Astrocyte (in vitro differentiated cells and primary cell): ENCODE data around the gene MUC13. TPM values are rescaled to one million over a fixed set of nuclear protein-coding genes. Genes with fewer than 3 reads are reported as not detected.

Experiments used
- DNase-seq: peaks from one replicate; pipeline ENCODE4 v3.0.0-alpha.2; 2010; ENCODE audit warnings: low read depth
- FAIRE-seq: peaks from 2 replicates; lab custom pipeline; 2011; peaks lifted over from hg19 to GRCh38; lab: Jason Lieb, UNC
- H2AFZ ChIP-seq: 2 replicates; pipeline ENCODE4 v1.6.0; 2012; ENCODE audit warnings: low read depth, low read length, inconsistent platforms
- H3K27ac ChIP-seq: 2 replicates; pipeline ENCODE4 v1.5.1; 2011; ENCODE audit warnings: low read depth, low read length, inconsistent platforms
- H3K27me3 ChIP-seq: 2 replicates; pipeline ENCODE4 v1.6.0; 2011; ENCODE audit warnings: low read length, inconsistent platforms; ENCODE audit not compliant: insufficient read depth
- H3K36me3 ChIP-seq: 2 replicates; pipeline ENCODE4 v1.5.1; 2011; ENCODE audit warnings: low read length, inconsistent platforms; ENCODE audit not compliant: insufficient read depth
- H3K4me1 ChIP-seq: 2 replicates; pipeline ENCODE4 v1.5.1; 2011; ENCODE audit warnings: low read length, inconsistent platforms; ENCODE audit not compliant: insufficient read depth
- H3K4me2 ChIP-seq: 2 replicates; pipeline ENCODE4 v1.6.0; 2012; ENCODE audit warnings: low read length, inconsistent platforms
- H3K4me3 ChIP-seq: 2 replicates; pipeline ENCODE4 v1.5.1; 2011; ENCODE audit warnings: low read depth, mild to moderate bottlenecking, low read length, inconsistent platforms; ENCODE audit not compliant: insufficient read depth
- H3K79me2 ChIP-seq: 2 replicates; pipeline ENCODE4 v1.6.0; 2012; ENCODE audit warnings: mild to moderate bottlenecking, low read length, inconsistent platforms; ENCODE audit not compliant: insufficient read depth
- H3K9ac ChIP-seq: 2 replicates; pipeline ENCODE4 v1.6.0; 2012; ENCODE audit warnings: mild to moderate bottlenecking, low read length, inconsistent platforms
- H3K9me3 ChIP-seq: 2 replicates; pipeline ENCODE4 v1.5.1; 2012; ENCODE audit warnings: low read depth, mild to moderate bottlenecking, low read length, inconsistent platforms; ENCODE audit not compliant: insufficient read depth
- H4K20me1 ChIP-seq: 2 replicates; pipeline ENCODE4 v1.6.0; 2012; ENCODE audit warnings: low read length, inconsistent platforms; ENCODE audit not compliant: insufficient read depth
- H3K27ac Mint-ChIP-seq: one replicate; pipeline ENCODE4 v1.8.0; 2021; ENCODE audit warnings: mild to moderate bottlenecking, mixed read lengths; ENCODE audit not compliant: unreplicated experiment
- H3K27me3 Mint-ChIP-seq: one replicate; pipeline ENCODE4 v1.8.0; 2021; ENCODE audit warnings: low read depth, mixed read lengths; ENCODE audit not compliant: unreplicated experiment
- H3K36me3 Mint-ChIP-seq: one replicate; pipeline ENCODE4 v1.8.0; 2021; ENCODE audit warnings: low read depth, mixed read lengths; ENCODE audit not compliant: unreplicated experiment
- H3K4me1 Mint-ChIP-seq: one replicate; pipeline ENCODE4 v1.8.0; 2021; ENCODE audit warnings: low read depth, mixed read lengths; ENCODE audit not compliant: unreplicated experiment
- H3K4me3 Mint-ChIP-seq: one replicate; pipeline ENCODE4 v1.8.0; 2021; ENCODE audit warnings: mild to moderate bottlenecking, moderate library complexity, mixed read lengths; ENCODE audit not compliant: unreplicated experiment
- H3K9me3 Mint-ChIP-seq: one replicate; pipeline ENCODE4 v1.8.0; 2021; ENCODE audit warnings: mild to moderate bottlenecking, mixed read lengths; ENCODE audit not compliant: unreplicated experiment
- EZH2 ChIP-seq: IDR thresholded peaks from 2 replicates; pipeline ENCODE4 v1.6.1; 2012; ENCODE audit warnings: mild to moderate bottlenecking, low read length, inconsistent platforms; ENCODE audit not compliant: insufficient read depth
- total RNA-seq: library from RNA; stranded (reverse); gene quantifications from 2 replicates; pipeline ENCODE4 v1.2.1, GENCODE V29; 2021
- TF ChIP-seq, protein P1 (sequence below): IDR thresholded peaks from 2 replicates; pipeline ENCODE4 v1.5.1; 2011; ENCODE audit warnings: low read depth, mild to moderate bottlenecking, inconsistent platforms, low read length, moderate library complexity; ENCODE audit not compliant: insufficient read depth

The MUC13 gene
- total RNA-seq, 1 donor from 2014 or later = not detected

DNA sequence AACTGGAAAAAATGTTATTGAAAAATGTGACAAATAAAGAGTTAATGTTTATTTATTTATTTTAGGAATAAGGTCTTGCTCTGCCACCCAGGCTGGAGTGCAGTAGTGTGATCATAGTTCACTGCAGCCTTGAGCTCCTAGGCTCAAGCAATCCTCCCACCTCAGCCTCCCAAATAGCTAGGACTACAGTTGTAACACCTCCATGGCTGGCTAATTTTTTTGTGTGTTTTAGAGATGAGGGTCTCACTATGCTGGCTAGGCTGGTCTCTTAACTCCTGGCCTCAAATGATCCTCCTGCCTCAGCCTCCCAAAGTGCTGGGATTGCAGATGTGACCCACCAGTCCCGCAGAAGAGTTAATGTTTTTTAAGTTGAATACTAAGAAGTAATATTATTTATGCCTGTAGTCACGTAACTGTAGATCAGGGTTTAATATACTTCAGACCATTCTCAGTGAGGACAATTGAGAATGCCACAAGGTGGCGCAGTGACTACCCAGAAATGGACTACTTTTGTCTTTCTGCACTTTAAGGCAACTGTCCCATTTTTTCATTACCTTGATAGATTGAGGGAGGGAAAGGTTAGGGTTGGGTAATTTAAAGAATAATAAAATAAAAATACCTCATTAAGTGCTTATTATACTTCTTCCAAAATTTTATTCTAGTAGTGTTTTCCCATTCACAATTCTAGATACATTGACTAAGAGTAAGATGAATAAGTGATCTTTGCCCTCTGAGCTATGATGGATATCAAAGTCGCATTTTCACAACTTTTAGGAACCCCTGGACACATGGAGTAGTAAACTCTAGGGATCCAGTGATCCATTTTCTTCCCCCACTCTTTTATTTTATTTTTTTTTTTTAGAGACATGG lies 6.0 kb downstream of the MUC13 start:
- no peaks in the 10 kb centered on the region for H3K79me2 ChIP-seq
- H3K4me2 ChIP-seq = no peak overlapping the region
- H3K9me3 ChIP-seq = no peaks in the 10 kb centered on the region
- H3K27ac Mint-ChIP-seq = no peak overlapping the region
- H3K4me1 Mint-ChIP-seq = no peaks in the 10 kb centered on the region
- H3K4me1 ChIP-seq = no peaks in the 10 kb centered on the region
- no peak for FAIRE-seq
- H3K27me3 ChIP-seq = peaks cover 4% of the 10 kb centered on the region
- H3K4me3 Mint-ChIP-seq = no peak overlapping the region
- peak; percentile 44 for DNase-seq
- no peaks in the 10 kb centered on the region for H3K9me3 Mint-ChIP-seq
- no peak overlapping the region for H2AFZ ChIP-seq
- no peak overlapping the region for H3K27ac ChIP-seq
- TF ChIP-seq, protein P1, sequence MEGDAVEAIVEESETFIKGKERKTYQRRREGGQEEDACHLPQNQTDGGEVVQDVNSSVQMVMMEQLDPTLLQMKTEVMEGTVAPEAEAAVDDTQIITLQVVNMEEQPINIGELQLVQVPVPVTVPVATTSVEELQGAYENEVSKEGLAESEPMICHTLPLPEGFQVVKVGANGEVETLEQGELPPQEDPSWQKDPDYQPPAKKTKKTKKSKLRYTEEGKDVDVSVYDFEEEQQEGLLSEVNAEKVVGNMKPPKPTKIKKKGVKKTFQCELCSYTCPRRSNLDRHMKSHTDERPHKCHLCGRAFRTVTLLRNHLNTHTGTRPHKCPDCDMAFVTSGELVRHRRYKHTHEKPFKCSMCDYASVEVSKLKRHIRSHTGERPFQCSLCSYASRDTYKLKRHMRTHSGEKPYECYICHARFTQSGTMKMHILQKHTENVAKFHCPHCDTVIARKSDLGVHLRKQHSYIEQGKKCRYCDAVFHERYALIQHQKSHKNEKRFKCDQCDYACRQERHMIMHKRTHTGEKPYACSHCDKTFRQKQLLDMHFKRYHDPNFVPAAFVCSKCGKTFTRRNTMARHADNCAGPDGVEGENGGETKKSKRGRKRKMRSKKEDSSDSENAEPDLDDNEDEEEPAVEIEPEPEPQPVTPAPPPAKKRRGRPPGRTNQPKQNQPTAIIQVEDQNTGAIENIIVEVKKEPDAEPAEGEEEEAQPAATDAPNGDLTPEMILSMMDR = peak; percentile 79
- TF ChIP-seq EZH2 = no peak
- peaks cover 26% of the 10 kb centered on the region for H3K27me3 Mint-ChIP-seq
- no peaks in the 10 kb centered on the region for H4K20me1 ChIP-seq
- peaks cover 1% of the 10 kb centered on the region for H3K36me3 Mint-ChIP-seq
- no peaks in the 10 kb centered on the region for H3K36me3 ChIP-seq
- H3K4me3 ChIP-seq = no peak overlapping the region
- no peak overlapping the region for H3K9ac ChIP-seq

GRCh38 chr3:124927574-124928045 lies 6.9 kb downstream of the MUC13 start:
- no peaks in the 10 kb centered on the region for H3K9me3 ChIP-seq
- Mint-ChIP-seq H3K27ac (no peak overlapping the region), H3K9me3 (no peaks in the 10 kb centered on the region), H3K36me3 (peaks cover 1% of the 10 kb centered on the region), H3K27me3 (peaks cover 24% of the 10 kb centered on the region), H3K4me3 (no peak overlapping the region), H3K4me1 (no peaks in the 10 kb centered on the region)
- no peak overlapping the region for H2AFZ ChIP-seq
- no peaks in the 10 kb centered on the region for H4K20me1 ChIP-seq
- H3K4me1 ChIP-seq = no peaks in the 10 kb centered on the region
- TF ChIP-seq, protein P1 = no peak
- FAIRE-seq (no peak), DNase-seq (peak; percentile 18)
- H3K9ac ChIP-seq = no peak overlapping the region
- no peak overlapping the region for H3K27ac ChIP-seq
- no peaks in the 10 kb centered on the region for H3K36me3 ChIP-seq
- peaks cover 4% of the 10 kb centered on the region for H3K27me3 ChIP-seq
- no peak overlapping the region for H3K4me2 ChIP-seq
- H3K4me3 ChIP-seq = no peak overlapping the region
- H3K79me2 ChIP-seq = no peaks in the 10 kb centered on the region
